HEK293 (cell line): Measurements from ENCODE around the gene ZSWIM3.
A peak's percentile ranks its signal among the peaks of the same experiment; 100 is the strongest.

Experiments
- SALL2 ChIP-seq: fragments of 450-650 bp; formaldehyde crosslinking; IDR thresholded peaks from 2 replicates; pipeline ENCODE4 v1.5.0; 2017; ENCODE audit warnings: missing biosample characterization, mild to moderate bottlenecking, missing genetic modification characterization, borderline replicate concordance
- ZBTB21 ChIP-seq: fragments of 450-650 bp; formaldehyde crosslinking; IDR thresholded peaks from 2 replicates; pipeline ENCODE4 v1.5.1; 2017; ENCODE audit warnings: missing biosample characterization, missing genetic modification characterization
- ZNF112 ChIP-seq: fragments of 450-650 bp; formaldehyde crosslinking; IDR thresholded peaks from 2 replicates; pipeline ENCODE4 v1.5.0; 2017; ENCODE audit warnings: missing biosample characterization, missing genetic modification characterization
- ZNF114 ChIP-seq: fragments of 450-650 bp; formaldehyde crosslinking; IDR thresholded peaks from 2 replicates; pipeline ENCODE4 v1.5.0; 2017; ENCODE audit warnings: missing biosample characterization, missing genetic modification characterization
- ZNF292 ChIP-seq: fragments of 450-650 bp; formaldehyde crosslinking; IDR thresholded peaks from 2 replicates; pipeline ENCODE4 v1.5.1; 2016; ENCODE audit warnings: low read depth, missing biosample characterization, missing genetic modification characterization, borderline replicate concordance
- ZNF302 ChIP-seq: fragments of 450-650 bp; formaldehyde crosslinking; IDR thresholded peaks from 2 replicates; pipeline ENCODE4 v1.5.1; 2016; ENCODE audit warnings: missing biosample characterization, missing genetic modification characterization, low read depth
- ZNF350 ChIP-seq: fragments of 450-650 bp; formaldehyde crosslinking; IDR thresholded peaks from 2 replicates; pipeline ENCODE4 v1.5.0; 2017; ENCODE audit warnings: missing biosample characterization, mild to moderate bottlenecking, missing genetic modification characterization
- ZNF426 ChIP-seq: fragments of 450-650 bp; formaldehyde crosslinking; IDR thresholded peaks from 2 replicates; pipeline ENCODE4 v1.5.1; 2017; ENCODE audit warnings: missing biosample characterization, missing genetic modification characterization, mild to moderate bottlenecking, inconsistent platforms, moderate library complexity
- ZNF473 ChIP-seq: fragments of 450-650 bp; formaldehyde crosslinking; IDR thresholded peaks from 2 replicates; pipeline ENCODE4 v1.5.1; 2017; ENCODE audit warnings: missing biosample characterization, missing genetic modification characterization
- ZNF501 ChIP-seq: fragments of 450-650 bp; formaldehyde crosslinking; IDR thresholded peaks from 2 replicates; pipeline ENCODE4 v1.5.1; 2016; ENCODE audit warnings: missing biosample characterization, missing genetic modification characterization
- ZNF548 ChIP-seq: fragments of 450-650 bp; formaldehyde crosslinking; IDR thresholded peaks from 2 replicates; pipeline ENCODE4 v1.5.1; 2016; ENCODE audit warnings: missing biosample characterization, missing genetic modification characterization
- ZNF571 ChIP-seq: fragments of 450-650 bp; formaldehyde crosslinking; IDR thresholded peaks from 2 replicates; pipeline ENCODE4 v1.5.0; 2017; ENCODE audit warnings: missing biosample characterization, missing genetic modification characterization
- ZNF629 ChIP-seq: fragments of 450-650 bp; formaldehyde crosslinking; IDR thresholded peaks from 2 replicates; pipeline ENCODE4 v1.5.1; 2017; ENCODE audit warnings: missing biosample characterization, missing genetic modification characterization
- ZNF660 ChIP-seq: fragments of 450-650 bp; IDR thresholded peaks from 2 replicates; pipeline ENCODE4 v1.5.1; 2018; ENCODE audit warnings: missing biosample characterization, mild to moderate bottlenecking, missing genetic modification characterization
- ZNF707 ChIP-seq: fragments of 450-650 bp; formaldehyde crosslinking; IDR thresholded peaks from 2 replicates; pipeline ENCODE4 v1.5.1; 2016; ENCODE audit warnings: missing biosample characterization, missing genetic modification characterization
- ZNF776 ChIP-seq: fragments of 450-650 bp; formaldehyde crosslinking; IDR thresholded peaks from 2 replicates; pipeline ENCODE4 v1.5.0; 2017; ENCODE audit warnings: missing biosample characterization, missing genetic modification characterization, borderline replicate concordance
- TF ChIP-seq, protein P1 (sequence below): fragments of 450-650 bp; formaldehyde crosslinking; IDR thresholded peaks from 2 replicates; pipeline ENCODE4 v1.5.1; 2016; ENCODE audit warnings: missing biosample characterization, missing genetic modification characterization, borderline replicate concordance
- TF ChIP-seq, protein P2 (sequence below): fragments of 450-650 bp; formaldehyde crosslinking; IDR thresholded peaks from 2 replicates; pipeline ENCODE4 v1.5.1; 2016; ENCODE audit warnings: missing biosample characterization, missing genetic modification characterization
- TF ChIP-seq, protein P3 (sequence below): fragments of 450-650 bp; formaldehyde crosslinking; IDR thresholded peaks from 2 replicates; pipeline ENCODE4 v1.5.1; 2016; ENCODE audit warnings: missing biosample characterization, missing genetic modification characterization
- TF ChIP-seq, protein P4 (sequence below): fragments of 450-650 bp; formaldehyde crosslinking; IDR thresholded peaks from 2 replicates; pipeline ENCODE4 v1.5.1; 2016; ENCODE audit warnings: missing biosample characterization, missing genetic modification characterization

The ZSWIM3 gene

DNA sequence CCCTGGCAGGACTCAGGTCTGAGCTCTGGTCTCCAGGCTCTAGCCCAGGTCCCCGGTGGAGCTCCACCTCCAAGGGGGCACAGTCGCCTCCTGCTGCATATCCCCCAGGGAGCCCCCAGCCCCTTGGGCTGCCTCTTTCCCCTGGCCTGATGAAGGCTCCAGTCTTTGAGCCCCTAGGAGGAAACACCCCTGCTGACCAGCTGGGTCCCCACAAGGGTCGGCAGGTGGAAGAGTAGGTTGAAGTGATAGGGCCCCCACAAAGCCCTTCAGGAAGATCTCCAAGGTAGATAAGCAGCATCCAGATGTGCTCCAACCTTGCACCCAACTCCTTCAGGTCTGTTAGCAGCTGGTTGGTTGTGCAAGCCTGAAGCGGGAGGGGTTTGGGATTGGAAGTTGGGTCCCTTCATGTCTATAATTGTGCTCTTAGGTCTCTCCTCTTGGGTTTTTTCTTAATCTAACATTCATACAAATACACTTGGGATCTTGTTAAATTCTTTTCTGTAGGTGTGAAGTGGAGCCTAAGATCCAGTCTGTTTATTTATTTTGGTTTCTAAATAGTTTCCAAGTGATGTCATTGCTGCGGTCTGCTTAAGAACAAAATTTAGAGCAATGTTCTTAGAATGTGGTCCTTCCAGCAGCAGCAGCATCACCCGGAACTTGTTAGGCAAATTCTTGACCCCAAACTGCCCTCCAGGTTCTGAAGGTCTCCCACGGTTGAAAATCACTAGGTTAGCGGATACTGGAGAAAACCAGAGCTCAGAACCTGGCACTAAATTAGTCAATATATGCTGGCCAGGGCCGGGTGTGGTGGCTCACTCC lies 39.8 kb upstream of the ZSWIM3 start (continued):
- TF ChIP-seq, protein P1, sequence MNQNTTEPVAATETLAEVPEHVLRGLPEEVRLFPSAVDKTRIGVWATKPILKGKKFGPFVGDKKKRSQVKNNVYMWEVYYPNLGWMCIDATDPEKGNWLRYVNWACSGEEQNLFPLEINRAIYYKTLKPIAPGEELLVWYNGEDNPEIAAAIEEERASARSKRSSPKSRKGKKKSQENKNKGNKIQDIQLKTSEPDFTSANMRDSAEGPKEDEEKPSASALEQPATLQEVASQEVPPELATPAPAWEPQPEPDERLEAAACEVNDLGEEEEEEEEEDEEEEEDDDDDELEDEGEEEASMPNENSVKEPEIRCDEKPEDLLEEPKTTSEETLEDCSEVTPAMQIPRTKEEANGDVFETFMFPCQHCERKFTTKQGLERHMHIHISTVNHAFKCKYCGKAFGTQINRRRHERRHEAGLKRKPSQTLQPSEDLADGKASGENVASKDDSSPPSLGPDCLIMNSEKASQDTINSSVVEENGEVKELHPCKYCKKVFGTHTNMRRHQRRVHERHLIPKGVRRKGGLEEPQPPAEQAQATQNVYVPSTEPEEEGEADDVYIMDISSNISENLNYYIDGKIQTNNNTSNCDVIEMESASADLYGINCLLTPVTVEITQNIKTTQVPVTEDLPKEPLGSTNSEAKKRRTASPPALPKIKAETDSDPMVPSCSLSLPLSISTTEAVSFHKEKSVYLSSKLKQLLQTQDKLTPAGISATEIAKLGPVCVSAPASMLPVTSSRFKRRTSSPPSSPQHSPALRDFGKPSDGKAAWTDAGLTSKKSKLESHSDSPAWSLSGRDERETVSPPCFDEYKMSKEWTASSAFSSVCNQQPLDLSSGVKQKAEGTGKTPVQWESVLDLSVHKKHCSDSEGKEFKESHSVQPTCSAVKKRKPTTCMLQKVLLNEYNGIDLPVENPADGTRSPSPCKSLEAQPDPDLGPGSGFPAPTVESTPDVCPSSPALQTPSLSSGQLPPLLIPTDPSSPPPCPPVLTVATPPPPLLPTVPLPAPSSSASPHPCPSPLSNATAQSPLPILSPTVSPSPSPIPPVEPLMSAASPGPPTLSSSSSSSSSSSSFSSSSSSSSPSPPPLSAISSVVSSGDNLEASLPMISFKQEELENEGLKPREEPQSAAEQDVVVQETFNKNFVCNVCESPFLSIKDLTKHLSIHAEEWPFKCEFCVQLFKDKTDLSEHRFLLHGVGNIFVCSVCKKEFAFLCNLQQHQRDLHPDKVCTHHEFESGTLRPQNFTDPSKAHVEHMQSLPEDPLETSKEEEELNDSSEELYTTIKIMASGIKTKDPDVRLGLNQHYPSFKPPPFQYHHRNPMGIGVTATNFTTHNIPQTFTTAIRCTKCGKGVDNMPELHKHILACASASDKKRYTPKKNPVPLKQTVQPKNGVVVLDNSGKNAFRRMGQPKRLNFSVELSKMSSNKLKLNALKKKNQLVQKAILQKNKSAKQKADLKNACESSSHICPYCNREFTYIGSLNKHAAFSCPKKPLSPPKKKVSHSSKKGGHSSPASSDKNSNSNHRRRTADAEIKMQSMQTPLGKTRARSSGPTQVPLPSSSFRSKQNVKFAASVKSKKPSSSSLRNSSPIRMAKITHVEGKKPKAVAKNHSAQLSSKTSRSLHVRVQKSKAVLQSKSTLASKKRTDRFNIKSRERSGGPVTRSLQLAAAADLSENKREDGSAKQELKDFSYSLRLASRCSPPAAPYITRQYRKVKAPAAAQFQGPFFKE: no peak
- TF ChIP-seq ZNF426 (tag by site-specific recombination) (no peak), SALL2 (tag by site-specific recombination) (no peak), ZNF776 (no peak), ZNF473 (tag by site-specific recombination) (no peak), ZNF302 (tag by site-specific recombination) (no peak), ZBTB21 (no peak), ZNF707 (tag by site-specific recombination) (no peak), ZNF548 (tag by site-specific recombination) (no peak), ZNF501 (tag by site-specific recombination) (no peak), ZNF114 (tag by site-specific recombination) (no peak), ZNF112 (no peak), ZNF629 (tag by site-specific recombination) (peak; percentile 85), ZNF571 (tag by site-specific recombination) (no peak), ZNF350 (tag by site-specific recombination) (no peak), ZNF292 (tag by site-specific recombination) (no peak), ZNF660 (no peak)
- TF ChIP-seq, protein P2, sequence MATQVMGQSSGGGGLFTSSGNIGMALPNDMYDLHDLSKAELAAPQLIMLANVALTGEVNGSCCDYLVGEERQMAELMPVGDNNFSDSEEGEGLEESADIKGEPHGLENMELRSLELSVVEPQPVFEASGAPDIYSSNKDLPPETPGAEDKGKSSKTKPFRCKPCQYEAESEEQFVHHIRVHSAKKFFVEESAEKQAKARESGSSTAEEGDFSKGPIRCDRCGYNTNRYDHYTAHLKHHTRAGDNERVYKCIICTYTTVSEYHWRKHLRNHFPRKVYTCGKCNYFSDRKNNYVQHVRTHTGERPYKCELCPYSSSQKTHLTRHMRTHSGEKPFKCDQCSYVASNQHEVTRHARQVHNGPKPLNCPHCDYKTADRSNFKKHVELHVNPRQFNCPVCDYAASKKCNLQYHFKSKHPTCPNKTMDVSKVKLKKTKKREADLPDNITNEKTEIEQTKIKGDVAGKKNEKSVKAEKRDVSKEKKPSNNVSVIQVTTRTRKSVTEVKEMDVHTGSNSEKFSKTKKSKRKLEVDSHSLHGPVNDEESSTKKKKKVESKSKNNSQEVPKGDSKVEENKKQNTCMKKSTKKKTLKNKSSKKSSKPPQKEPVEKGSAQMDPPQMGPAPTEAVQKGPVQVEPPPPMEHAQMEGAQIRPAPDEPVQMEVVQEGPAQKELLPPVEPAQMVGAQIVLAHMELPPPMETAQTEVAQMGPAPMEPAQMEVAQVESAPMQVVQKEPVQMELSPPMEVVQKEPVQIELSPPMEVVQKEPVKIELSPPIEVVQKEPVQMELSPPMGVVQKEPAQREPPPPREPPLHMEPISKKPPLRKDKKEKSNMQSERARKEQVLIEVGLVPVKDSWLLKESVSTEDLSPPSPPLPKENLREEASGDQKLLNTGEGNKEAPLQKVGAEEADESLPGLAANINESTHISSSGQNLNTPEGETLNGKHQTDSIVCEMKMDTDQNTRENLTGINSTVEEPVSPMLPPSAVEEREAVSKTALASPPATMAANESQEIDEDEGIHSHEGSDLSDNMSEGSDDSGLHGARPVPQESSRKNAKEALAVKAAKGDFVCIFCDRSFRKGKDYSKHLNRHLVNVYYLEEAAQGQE (tag by site-specific recombination): no peak
- TF ChIP-seq, protein P3, sequence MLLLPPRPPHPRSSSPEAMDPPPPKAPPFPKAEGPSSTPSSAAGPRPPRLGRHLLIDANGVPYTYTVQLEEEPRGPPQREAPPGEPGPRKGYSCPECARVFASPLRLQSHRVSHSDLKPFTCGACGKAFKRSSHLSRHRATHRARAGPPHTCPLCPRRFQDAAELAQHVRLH: no peak
- TF ChIP-seq, protein P4, sequence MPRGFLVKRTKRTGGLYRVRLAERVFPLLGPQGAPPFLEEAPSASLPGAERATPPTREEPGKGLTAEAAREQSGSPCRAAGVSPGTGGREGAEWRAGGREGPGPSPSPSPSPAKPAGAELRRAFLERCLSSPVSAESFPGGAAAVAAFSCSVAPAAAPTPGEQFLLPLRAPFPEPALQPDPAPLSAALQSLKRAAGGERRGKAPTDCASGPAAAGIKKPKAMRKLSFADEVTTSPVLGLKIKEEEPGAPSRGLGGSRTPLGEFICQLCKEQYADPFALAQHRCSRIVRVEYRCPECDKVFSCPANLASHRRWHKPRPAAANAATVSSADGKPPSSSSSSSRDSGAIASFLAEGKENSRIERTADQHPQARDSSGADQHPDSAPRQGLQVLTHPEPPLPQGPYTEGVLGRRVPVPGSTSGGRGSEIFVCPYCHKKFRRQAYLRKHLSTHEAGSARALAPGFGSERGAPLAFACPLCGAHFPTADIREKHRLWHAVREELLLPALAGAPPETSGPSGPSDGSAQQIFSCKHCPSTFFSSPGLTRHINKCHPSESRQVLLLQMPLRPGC (tag by site-specific recombination): no peak
- TF ChIP-seq, all 188 proteins: peak for 26
